Measurements from ENCODE around the gene GYG2.

- no peak for TF ChIP-seq YY1 (IDR thresholded peaks at IDR 0.05; ENCODE audit: insufficient read depth, insufficient read length)
- TF ChIP-seq ZNF274 (IDR thresholded peaks at IDR 0.05; ENCODE audit: low read depth, low read length), result no peak
- TF ChIP-seq SUZ12 (IDR thresholded peaks at IDR 0.05; ENCODE audit: extremely low read depth, insufficient read depth, insufficient read length), result no peak
Observed at GRCh38 chrX:2901367-2902036, 72.8 kb downstream of the GYG2 start.

All from NT2/D1 (cell line).